ENCODE measurements around the gene MLLT3. TPM values are rescaled to one million over a fixed set of nuclear protein-coding genes. Genes with fewer than 3 reads are reported as not detected.

Gene MLLT3
- total RNA-seq, 4 donors from 2014 or later = 4.8 to 17.8 (median 12.1) TPM

- TF ChIP-seq CTCF (IDR thresholded peaks at IDR 0.05) = no peak
- ATAC-seq (ENCODE audit: low FRiP score) (no peak), DNase-seq (ENCODE audit: low spot score) (no peak)
Observed at GRCh38 chr9:20407013-20407412, 215.3 kb downstream of the MLLT3 start.

GRCh38 chr9:20406344-20406743 is 216.0 kb downstream of the MLLT3 start:
- ATAC-seq (ENCODE audit: low FRiP score) (no peak), DNase-seq (ENCODE audit: low spot score) (no peak)
- no peak for TF ChIP-seq CTCF (IDR thresholded peaks at IDR 0.05)

- TF ChIP-seq CTCF (IDR thresholded peaks at IDR 0.05) = no peak
- no peak for DNase-seq (ENCODE audit: low spot score)
- ATAC-seq (ENCODE audit: low FRiP score) = no peak
Observed at GRCh38 chr9:20405616-20406015, 216.7 kb downstream of the MLLT3 start.

- DNase-seq (ENCODE audit: low spot score) (no peak), ATAC-seq (ENCODE audit: low FRiP score) (no peak)
- TF ChIP-seq CTCF (IDR thresholded peaks at IDR 0.05) = no peak
Observed at GRCh38 chr9:20405078-20405477, 217.2 kb downstream of the MLLT3 start.

GRCh38 chr9:20404192-20404813 is 218.0 kb downstream of the MLLT3 start:
- ATAC-seq (ENCODE audit: low FRiP score) (no peak), DNase-seq (ENCODE audit: low spot score) (no peak)
- no peak for TF ChIP-seq CTCF (IDR thresholded peaks at IDR 0.05)

GRCh38 chr9:20403346-20403745 is 219.0 kb downstream of the MLLT3 start:
- no peak for DNase-seq (ENCODE audit: low spot score)
- TF ChIP-seq CTCF (IDR thresholded peaks at IDR 0.05) = no peak
- ATAC-seq (ENCODE audit: low FRiP score) = no peak

- DNase-seq (ENCODE audit: low spot score) = no peak
- ATAC-seq (ENCODE audit: low FRiP score) = no peak
- TF ChIP-seq CTCF (IDR thresholded peaks at IDR 0.05) = no peak
Observed at GRCh38 chr9:20402273-20402875, 219.9 kb downstream of the MLLT3 start.
